ENCODE measurements around the gene HOPX.
"Not testable (repeated sequence)": the region's sequence is repeated elsewhere in the genome, so short reads cannot be mapped to it uniquely, and the experiment has no call there.

HOPX gene

DNA sequence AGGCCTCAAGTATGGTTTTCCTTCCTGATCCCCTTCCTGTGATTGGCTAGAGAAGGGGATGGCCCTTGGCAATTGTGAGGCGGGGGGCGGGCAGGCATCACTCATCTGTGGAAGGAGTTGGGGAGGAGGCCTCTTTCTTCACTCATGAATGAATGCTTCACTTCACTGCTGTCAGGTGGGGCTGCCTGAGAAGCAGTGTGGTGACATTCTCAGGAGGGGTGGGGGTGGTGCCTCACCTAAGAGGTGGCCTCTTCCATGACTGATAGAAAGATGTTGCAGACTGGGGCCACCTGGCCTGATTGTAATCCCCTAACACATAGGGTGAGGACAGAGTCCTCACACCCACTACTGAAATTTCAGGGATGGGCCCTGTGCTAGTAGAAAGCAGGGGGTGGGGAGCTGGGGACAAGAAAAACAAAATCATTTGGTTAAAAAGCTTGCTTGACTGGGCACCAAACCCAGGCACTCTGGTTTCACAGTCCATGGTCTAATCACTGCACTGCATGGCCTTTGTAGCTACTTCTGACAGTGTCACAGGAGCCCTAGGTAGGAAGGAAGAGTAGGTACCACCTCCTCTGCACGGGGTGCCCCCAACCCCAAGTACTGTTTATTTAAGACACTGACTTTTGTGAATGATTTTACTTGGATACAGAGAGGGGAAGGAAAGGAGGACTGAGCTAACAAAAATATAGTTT, 5.6 kb upstream of the HOPX start:
- DNase-seq, result no peak

DNA sequence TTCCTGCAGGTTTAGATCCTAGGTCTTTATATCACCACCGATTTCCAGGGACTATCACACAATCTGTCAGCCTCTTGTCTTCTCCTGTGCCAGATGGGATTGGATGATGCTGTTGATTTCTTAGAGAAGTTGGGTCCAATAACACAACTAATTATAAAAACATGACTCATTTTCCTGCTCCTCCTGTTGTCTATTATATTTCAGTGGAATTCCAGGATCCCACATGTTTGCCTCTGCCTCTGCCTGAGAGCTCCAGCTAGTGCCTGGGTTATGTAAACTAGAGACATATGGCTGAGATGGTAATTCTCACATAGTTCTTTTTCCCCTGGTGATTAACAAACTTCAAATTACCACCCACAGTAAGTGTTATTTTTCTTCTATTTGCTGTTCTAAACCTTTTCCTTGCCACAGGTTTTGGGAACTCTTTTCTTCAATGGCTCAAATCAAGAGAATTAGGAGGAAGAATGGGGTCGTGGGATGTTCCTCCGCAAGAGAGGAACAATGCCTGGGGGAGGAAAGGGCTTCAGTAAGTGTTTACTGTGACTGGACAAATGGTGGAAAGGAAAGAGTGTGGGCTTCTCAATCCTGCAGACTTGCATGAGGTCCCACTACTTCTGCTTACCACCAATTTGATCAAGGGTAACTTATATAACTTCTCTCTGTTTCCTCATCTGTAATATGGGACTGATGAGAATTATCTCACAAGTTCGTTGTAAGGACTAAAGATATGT, 3.4 kb upstream of the HOPX start:
- no peak for DNase-seq

DNA sequence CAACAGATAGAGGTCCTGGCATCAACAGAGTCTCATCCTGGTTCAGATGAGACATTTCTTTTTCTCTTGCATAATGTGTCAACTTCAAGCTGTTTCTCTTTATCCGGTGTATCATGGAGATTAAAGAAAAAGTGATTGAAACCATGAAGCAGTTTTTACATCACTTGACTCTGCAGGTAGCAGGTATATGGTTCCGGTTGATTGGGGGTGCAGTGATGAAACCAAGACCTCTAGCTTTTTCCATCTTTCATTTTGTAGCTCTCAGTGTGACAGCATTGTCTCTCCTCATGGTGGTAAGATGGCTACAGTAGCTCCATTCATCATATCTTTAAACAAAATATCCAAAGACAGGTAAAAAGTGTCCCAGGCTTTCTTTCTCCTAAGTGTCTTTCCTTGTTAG, 2.4 kb upstream of the HOPX start:
- DNase-seq, result no peak

DNA sequence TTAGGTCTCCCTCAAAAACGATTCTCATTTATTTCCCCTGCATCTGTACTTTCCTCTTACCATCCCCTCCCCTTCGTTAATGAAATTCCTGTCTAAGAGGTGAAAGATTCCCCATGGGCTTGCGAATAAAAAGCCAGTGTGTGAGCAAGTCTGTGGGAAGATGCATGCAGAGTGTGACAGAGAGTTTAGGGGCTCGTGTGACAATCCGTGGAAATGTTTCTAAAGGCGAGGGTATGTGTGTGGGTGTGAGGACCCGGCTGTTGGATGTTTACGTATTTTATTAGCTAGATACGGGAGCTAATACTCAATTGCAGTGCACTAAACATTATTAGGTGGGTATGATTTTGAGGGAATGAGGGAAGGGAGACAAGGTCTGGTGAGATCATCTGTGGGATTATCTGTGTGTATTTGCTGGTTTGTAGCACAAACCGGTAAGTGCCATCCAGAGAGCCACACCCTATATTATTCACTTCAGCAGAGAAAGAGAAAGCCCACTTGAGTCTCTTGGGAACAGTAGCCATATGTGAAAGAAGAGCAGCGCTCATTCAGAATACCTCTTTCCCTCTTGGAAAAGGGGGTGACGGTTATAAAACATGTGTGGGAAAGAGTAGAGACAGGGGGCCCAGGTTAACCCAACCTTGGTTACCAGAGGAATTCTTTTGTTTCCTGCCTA, 893 bp upstream of the HOPX start:
- DNase-seq, result peak; percentile 51

DNA sequence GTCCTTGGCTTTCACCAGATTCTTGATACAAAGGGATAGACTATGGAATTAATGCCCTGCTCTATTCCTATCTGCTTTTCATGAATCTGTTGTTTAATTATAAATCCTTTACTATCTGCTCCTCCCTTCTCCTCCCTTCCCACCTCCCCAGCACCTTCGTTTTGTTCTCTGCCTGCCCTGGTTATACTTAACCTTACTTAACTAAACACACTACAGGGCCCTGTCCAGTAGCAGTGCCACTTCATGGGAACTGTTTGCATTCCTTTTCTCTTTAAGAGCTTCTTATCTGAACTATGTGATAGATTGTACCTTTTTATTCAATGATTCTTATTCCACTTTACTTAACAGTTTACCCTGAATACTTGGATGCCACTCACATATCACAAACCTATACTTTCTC, 830 bp downstream of the HOPX start:
- DNase-seq, result no peak

DNA sequence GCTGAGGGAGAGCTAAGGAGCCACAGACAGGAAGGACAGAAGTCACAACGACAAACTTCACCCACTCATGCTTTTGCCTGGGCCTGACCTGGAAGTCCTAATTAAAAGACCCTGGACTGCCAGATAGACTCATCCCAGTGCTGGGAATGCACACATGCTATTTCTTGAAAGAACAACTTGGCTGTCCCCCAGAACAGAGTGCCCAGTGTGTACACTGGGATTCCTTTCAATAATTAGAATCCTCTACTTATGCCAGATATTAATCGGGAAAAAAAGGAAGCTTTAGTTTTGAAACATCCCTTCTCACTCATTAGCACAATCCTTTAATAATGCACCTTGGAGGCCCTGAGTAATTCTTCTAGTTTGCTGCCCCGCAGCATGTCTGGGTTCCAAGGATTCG, 3.4 kb downstream of the HOPX start:
- no peak for DNase-seq

DNA sequence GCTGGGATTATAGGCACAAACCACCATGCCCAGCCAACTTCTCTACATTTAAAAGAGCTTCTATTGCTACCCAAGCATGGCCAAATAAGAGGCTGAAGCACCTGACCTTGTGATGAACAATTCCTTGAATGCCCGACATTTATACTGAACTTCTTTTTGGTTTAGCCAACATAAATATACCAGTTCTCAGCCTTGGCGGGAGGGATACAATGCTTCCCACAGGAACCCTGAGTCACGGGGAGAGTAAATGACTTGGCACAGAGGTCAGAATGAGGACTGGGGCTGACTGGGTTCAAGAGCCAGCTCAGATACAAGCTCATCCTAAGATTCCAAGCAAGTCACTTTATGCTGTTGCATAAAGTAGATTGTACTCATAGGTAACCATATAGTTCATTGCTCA, 6.1 kb downstream of the HOPX start:
- DNase-seq, result no peak

DNA sequence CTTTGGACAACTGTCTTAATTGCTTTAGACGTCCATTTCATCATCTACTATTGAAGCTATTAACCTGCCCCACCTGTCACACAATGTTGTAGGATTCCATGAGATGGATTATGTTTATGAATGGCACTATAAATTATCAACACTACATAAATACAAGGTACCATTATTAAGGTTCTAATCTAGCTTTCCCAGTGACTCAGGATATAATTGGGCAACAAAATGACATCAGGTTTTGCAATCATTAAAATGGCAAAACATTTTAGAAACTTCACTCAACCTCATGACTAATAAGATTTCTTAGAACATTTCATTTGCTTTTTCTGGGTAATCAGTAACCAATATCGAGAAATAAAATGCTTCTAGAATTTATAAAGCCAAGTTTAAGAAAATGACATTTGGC, 9.2 kb downstream of the HOPX start:
- DNase-seq, result no peak

DNA sequence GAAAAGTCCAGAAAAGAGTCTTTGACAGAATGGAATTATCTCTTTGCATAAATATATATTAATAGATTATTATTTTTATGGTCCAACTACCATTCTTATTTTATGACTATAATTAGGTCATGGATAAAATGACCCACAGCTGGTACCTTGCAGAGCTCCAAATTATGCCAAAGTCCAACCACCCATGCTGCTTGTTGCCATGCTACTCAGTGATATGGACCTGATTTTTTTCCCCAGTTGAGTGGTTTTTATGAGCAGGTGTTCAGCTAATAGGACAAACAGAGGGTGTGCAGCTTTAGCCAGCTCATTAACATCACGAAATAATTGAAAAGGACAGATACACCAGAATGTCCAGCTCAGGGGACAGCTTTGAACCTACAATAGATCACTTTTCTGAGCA, 9.7 kb downstream of the HOPX start:
- DNase-seq, result no peak

DNA sequence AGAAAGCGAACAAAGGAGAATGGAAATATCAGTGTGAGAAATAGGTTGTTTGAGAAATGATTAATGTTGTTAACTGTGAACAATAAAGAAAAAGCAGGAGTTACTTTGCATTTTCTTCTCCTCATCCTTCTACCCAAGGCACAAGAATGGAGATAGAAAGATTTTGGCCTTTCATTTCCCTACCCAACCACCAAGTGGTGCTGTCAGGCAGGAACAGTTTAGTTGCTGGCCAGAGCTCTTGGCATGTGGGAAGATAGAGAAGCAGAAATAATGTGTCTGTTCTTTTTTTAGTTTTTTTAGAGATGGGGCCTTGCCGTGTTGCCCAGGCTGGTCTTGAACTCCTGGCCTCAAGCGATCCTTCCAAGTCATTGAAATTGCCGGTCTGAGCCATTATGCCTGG, 12.8 kb downstream of the HOPX start:
- DNase-seq, result no peak

DNA sequence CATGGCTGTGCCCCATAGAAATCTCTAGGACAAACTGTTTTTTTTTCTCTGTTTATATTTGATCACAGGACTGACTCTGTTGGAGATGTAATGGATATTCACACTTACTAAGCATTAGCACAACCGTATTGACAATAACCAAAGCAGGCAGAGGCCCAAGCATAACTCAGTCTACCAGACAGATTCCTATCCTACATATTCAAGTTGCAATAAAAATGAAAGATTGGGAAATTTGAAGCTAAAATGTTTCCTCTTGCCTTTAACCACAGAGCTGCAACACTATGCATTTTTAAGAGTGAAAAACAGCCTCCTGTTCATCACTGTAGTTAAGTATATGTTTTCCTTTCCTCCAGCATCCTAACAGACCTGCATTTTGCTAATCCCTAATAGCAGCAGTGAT, 13.7 kb downstream of the HOPX start:
- not testable (repeated sequence) for DNase-seq

DNA sequence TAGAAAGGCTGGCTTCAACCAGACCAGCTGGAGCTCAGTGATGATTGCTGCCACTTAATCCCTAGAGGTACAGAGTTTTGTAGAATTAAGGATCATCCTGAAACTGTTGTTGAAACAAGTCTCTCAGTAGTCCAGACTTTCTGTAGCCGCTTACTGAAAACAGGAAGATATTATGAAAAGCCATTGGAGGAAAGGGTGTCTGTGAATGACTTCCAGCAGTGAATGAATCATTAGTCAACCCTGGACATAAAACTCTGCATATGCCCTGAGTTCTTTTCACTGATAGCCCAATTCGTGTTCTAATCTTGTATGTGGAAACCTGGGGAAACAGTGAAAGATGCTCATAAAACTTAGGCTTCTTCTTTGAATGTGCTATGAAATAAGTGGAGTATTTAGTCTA, 14.8 kb downstream of the HOPX start:
- no peak for DNase-seq

DNA sequence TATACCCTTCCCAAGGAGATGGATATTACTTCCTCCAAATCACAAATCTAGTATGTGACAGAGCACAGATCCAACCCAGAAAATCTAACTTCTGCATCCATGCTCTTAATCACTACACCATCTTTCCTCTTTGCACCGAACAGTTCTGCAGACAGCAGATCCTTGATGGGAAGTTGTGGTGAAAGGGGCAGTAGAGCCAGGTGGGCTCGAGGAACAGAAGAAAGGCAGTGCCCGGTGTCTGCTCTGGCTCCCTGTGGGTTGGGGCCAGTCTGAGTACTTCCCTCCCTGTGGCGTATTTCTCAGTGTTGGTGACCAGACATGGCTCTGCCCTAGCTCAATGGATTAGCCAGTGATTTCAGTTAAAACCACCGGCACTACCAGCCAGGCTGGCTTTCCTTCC, 15.3 kb downstream of the HOPX start:
- no peak for DNase-seq

DNA sequence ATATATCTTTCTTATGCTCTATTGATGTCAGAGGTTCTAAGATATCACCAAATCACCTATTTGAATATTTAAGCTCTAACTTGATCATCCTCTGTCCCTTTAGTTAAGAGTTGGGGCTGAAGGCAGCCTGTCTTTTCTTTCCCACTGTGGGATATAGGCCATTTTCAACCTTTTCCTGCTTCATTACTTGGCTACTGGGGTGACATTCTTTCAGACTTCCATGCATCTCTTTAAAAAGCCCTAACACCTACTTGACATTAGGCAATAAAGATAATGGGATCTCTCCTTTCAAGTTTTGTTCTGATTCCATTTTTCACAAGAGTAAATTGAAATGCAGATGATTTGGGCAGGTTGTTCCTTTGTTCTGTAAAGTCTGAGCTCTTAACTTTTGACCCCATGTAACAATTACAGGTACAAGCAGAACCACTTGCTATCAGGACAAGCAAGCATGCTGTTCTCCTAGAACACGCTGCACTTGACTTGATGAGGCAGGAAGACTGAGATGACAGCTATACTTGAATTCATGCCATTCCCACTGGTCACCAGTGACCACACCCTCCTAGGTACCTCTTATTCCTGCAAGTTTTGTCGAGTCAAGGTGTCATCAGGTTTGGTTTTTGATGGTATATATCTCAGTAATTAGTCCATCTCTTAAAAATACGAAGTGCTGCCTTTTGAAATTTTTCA, 18.2 kb downstream of the HOPX start:
- no peak for DNase-seq

DNA sequence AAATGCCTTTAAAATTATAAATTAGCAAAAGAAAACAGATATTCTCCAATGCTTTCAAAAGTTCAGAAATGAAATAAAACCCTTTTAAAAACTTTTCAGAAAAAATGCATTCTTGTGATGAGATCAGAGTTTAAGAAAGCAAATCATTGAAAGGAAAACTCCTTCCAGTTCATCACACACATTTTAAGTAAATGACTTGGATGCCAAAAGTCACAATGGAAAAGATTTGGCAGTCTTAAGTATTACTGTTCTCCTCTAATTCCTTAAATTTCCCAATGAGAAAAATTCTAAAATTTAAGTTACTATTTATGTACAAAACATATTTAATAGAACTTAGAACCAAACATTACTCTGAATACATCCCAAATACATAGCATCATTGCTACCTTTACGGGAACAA, 21.1 kb downstream of the HOPX start:
- DNase-seq, result no peak

DNA sequence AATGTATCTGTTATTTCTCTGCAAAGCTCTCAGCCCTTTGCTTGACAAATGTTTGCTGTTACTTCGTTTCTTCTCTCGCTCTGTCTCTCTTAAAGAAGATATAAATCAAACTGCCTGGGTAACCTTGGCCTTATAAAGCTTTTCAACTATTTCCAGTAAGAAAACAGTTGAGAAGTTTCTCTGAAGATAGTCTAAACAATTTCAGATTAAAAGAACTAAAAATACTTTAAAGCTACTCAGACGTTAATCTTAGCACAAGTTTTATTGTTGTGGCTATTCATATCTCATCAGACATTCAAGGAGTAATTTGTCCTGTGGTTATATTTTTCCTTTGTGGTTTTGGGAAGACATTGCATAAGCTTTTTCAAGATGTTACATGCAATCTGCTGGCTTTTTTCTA, 22.6 kb downstream of the HOPX start:
- DNase-seq, result no peak

DNA sequence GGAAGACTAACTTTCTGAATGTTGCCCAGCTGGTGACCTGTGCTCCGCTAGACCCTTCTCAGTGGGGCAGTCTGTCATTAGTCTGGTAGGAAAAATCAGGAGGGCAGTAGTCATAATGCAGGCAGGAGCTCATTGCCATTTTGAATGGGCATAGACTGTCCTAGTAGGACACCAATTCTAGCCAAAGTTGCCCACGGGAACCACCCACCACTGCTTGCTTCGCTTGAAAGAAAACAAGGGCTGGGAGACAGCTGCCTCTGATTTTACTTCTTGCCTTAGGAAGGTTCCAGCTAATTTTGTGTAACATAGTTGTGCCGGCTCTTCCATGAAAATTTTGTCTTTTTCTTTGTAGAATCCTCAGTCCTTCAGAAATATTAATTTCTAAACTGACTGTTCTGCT, 23.3 kb downstream of the HOPX start:
- no peak for DNase-seq

DNA sequence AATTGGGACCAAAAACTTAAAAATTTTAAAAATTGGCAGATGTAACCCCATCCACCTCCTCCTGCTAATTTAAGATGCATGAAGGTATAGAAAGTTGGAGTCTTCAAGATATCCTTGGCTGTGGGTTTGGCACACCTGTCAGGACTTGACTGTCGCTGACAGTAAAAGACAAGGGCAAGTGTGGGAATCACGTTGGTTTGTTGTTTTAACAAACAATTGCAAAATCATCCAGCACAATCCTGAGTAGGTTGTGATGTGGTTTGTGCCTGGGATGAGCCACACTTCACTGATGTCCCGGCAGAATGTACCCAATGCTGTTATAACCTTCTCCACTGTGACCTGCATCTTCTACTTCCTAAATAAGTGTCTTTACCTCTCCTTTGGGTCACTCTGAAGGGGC, 24.0 kb downstream of the HOPX start:
- no peak for DNase-seq

DNA sequence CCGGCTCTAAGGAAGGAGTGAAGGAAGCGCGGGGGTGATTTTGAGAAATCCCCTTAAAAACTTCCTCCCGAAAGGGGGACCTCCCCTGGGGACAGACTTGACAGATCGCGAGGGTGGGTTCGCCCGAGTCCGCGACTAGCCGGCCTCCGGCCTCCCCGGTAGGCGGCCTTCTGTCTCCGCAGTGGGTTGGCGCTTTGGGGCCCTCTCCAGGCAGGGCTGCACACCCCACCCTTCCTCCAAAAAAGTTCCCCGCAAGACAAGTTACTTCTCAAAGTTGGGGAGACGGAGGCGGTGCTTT, 24.8 kb downstream of the HOPX start:
- DNase-seq, result no peak

DNA sequence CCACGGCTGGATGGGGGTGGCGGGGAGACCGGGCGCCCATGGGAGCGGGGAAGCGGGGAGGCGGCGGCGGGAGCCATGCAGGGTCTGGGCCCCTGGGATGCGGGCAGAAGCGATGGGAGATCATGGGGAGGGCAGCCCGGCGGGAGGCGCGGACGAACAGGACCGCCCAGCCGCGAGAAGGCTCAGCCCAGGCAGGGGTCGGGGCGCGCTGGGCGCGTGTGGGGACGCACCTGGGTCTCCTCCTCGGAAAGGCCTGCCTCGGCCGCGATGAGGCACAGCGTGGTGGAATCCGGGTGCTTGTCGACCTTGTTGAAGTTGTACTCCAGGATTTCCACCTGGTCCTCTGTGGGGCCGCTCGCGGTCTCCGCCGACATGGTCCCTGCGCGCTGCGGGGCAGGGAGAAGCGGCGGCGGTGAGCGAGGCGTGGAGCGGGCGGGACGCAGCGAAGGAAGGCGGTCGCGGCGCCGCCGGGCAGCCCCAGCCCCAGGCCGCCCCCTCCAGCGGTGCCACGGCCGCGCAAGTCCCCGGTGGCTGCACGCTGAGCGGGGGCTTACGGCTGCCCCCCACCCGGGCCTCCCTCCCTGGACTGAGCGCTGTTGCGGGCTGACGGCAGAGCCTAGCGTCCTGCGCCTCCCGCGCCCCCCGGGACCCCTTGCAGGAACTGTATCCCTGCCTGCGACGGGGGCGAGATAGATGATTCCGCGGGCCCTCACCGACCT, 25.3 kb downstream of the HOPX start:
- peak; percentile 56 for DNase-seq

DNA sequence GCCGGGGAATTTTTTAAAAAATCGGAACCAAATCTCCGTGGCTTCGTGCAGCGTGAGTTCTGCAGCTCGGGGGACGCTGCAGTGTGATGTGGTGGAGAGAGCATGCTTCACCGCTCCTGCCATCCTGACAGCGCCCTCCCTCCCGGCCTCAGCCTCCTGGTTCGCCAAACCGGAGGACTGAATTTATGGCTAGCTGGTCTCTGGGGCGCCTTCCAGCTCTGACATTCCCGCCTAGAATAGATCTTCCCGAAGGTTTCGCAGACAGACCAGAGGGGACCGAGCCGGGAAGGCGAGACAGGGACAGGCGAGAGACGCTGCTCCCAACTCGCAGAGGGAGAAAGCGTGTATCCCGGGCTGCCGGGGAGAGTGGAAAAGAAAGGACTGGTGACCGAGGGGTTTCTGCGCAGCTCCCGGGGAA, 25.9 kb downstream of the HOPX start:
- DNase-seq, result peak; percentile 72

DNA sequence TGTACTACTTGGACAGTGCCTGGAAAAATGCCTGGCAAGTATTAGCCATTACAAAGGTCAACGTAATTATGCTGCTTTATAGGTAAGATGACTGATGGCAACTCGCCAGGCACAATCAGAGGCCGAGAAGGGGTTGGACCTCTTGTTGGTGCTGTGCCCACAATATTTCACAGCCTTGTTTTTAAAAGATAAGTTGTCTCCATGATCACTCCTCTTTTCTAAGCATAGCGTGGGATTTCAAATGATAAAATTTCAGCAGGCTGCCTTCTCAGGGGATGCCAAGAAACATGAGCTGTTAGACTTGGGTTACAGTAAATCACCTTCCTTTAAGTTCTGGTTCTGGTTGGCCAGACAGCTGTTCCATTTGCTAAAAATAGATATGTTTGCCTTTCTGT, 26.9 kb downstream of the HOPX start:
- no peak for DNase-seq

Data from eye (tissue), 1 donor.